Measurements from ENCODE around the gene MCHR1. TPM values are rescaled to one million over a fixed set of nuclear protein-coding genes. Genes with fewer than 3 reads are reported as not detected.

Gene MCHR1
- total and polyA plus RNA-seq, 9 of the 15 experiments (the other 6 are each of a cell fraction or from before 2014, with no cell fraction given) = 0.03 to 0.50 TPM; not detected in 7

- no peak for TF ChIP-seq SRSF1 (IDR thresholded peaks at IDR 0.05; ENCODE audit: low read depth, low read length)
Measured at GRCh38 chr22:40721266-40721665, 42.0 kb downstream of the MCHR1 start (continued).

GRCh38 chr22:40723396-40723933 is 44.2 kb downstream of the MCHR1 start:
- Histone ChIP-seq H3K27me3 (ENCODE audit: control insufficient read depth in 2 of 2, insufficient read depth in 2 of 2, low read length in 2 of 2) (peaks cover 5 to 16% of the 10 kb centered on the region in 2 experiments; a peak in 4 of 5 replicates), H3K27ac (ENCODE audit: extremely low read depth, low read depth, low read length) (no peak overlapping the region), H3K79me2 (ENCODE audit: control insufficient read depth, insufficient read depth, low read length) (no peaks in the 10 kb centered on the region), H2AFZ (ENCODE audit: low read depth, low read length) (no peak overlapping the region), H3K36me3 (ENCODE audit: control insufficient read depth, insufficient read depth, low read length) (no peaks in the 10 kb centered on the region), H3K4me2 (ENCODE audit: insufficient read depth, low read length) (no peak overlapping the region), H3K4me3 (no peak overlapping the region), H3K9me3 (replicated peaks; ENCODE audit: control insufficient read depth, insufficient read depth, low read depth, low read length) (no peaks in the 10 kb centered on the region), H4K20me1 (replicated peaks; ENCODE audit: control insufficient read depth, insufficient read depth, low read length) (no peaks in the 10 kb centered on the region), H3K4me1 (replicated peaks in 1 of 2; ENCODE audit: control insufficient read depth in 2 of 2, insufficient read depth in 2 of 2, low read length in 2 of 2) (no peaks in the 10 kb centered on the region; a peak in 1 of 5 replicates), H3K9me1 (ENCODE audit: control insufficient read depth, insufficient read depth, low read length) (no peaks in the 10 kb centered on the region), H3K9ac (ENCODE audit: insufficient read depth in 1 of 2, low read depth in 2 of 2, low read length in 2 of 2) (no peak overlapping the region)
- 41% methylated on average over 9 of the region's 13 CpGs for WGBS (ENCODE audit: insufficient coverage, low coverage, missing lambda C conversion rate)
- BruUV-seq (replicated peaks) = no TSS peak
- DNase-seq (ENCODE audit: extremely low read depth in 1 of 4, low spot score in 3 of 4) (no peak), ATAC-seq (no peak), FAIRE-seq (no peak)
- ChIA-PET CTCF (ENCODE audit: low intra/inter-chr PET ratio) (no interaction called here), POLR2A (interaction anchor here (0.6 kb wide), 1 partner anchor 1895 kb away, joined by 5 read pairs; no protein-coding TSS in a partner anchor)
- no peak for TF ChIP-seq TRIM28 (IDR thresholded peaks at IDR 0.05)
- TF ChIP-seq ZKSCAN8 (CRISPR knock-in tag; IDR thresholded peaks at IDR 0.05) = no peak
- TF ChIP-seq PYGO2 (tag; IDR thresholded peaks at IDR 0.05) = no peak
- no peak for TF ChIP-seq MECOM (CRISPR knock-in tag; IDR thresholded peaks at IDR 0.05)
- no peak for TF ChIP-seq SETDB1 (IDR thresholded peaks at IDR 0.05; ENCODE audit: low read length)
- TF ChIP-seq MTA3 (IDR thresholded peaks at IDR 0.05; ENCODE audit: borderline replicate concordance) = no peak
- no peak for TF ChIP-seq E2F3 (CRISPR knock-in tag; IDR thresholded peaks at IDR 0.05)
- no peak for TF ChIP-seq NFXL1 (CRISPR knock-in tag; IDR thresholded peaks at IDR 0.05)
- no peak for TF ChIP-seq POU5F1 (IDR thresholded peaks at IDR 0.05; ENCODE audit: borderline replicate concordance, low read depth, low read length, partially characterized antibody)
- TF ChIP-seq MCM5 (IDR thresholded peaks at IDR 0.05; ENCODE audit: low read depth) = no peak
- no peak for TF ChIP-seq NFIC (IDR thresholded peaks at IDR 0.05)
- intact Hi-C loops (cut with micrococcal nuclease) (no loop called here), in situ Hi-C loops (cut with MboI) (no loop called here)

All from K562 (cell line).